ENCODE results near the gene MINDY4. TPM values are rescaled to one million over a fixed set of nuclear protein-coding genes. Genes with fewer than 3 reads are reported as not detected.

Gene MINDY4
- total and polyA plus RNA-seq, 10 of the 15 experiments (the other 5 are each of a cell fraction or from before 2014, with no cell fraction given) = 0.10 to 0.90 (median 0.40) TPM

DNA sequence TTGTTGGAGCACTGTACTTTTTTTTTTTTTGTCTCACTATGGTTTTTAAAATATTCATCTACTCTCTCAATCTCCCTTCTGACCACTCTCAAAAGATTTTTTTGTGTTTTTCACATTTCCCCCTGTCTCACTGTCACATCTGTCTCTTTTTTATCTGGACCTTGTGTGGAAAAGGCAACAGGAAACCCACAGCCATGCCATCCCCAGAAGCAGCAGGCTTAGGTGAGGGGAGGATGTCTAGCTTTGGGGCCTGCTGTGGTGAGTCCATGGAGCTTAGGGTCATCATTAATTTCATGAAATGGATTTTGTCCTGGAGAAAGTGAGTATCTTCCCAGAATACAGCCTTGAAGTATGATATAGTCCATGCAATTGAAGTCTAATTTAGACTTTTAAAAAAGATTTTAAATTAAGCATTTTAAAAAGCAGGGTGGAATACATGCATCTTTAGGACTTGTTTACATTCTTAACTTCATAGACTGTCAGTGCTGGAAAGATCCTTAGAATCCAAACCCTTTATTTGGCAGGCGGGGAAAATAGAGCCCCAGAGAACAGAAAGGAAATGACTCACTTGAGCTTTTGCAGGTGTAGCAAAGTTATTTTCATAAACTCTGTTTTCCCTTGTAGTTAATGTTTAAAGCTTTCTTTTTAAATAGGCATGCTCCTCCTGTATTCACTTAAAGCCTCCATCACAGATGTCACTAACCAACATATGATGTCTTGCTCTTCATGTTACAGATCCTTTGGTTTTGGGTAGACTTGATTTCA lies 25.1 kb downstream of the MINDY4 start (continued):
- TF ChIP-seq, protein P1, sequence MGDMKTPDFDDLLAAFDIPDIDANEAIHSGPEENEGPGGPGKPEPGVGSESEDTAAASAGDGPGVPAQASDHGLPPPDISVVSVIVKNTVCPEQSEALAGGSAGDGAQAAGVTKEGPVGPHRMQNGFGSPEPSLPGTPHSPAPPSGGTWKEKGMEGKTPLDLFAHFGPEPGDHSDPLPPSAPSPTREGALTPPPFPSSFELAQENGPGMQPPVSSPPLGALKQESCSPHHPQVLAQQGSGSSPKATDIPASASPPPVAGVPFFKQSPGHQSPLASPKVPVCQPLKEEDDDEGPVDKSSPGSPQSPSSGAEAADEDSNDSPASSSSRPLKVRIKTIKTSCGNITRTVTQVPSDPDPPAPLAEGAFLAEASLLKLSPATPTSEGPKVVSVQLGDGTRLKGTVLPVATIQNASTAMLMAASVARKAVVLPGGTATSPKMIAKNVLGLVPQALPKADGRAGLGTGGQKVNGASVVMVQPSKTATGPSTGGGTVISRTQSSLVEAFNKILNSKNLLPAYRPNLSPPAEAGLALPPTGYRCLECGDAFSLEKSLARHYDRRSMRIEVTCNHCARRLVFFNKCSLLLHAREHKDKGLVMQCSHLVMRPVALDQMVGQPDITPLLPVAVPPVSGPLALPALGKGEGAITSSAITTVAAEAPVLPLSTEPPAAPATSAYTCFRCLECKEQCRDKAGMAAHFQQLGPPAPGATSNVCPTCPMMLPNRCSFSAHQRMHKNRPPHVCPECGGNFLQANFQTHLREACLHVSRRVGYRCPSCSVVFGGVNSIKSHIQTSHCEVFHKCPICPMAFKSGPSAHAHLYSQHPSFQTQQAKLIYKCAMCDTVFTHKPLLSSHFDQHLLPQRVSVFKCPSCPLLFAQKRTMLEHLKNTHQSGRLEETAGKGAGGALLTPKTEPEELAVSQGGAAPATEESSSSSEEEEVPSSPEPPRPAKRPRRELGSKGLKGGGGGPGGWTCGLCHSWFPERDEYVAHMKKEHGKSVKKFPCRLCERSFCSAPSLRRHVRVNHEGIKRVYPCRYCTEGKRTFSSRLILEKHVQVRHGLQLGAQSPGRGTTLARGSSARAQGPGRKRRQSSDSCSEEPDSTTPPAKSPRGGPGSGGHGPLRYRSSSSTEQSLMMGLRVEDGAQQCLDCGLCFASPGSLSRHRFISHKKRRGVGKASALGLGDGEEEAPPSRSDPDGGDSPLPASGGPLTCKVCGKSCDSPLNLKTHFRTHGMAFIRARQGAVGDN (IDR thresholded peaks at IDR 0.05) = no peak
- TF ChIP-seq, protein P2, sequence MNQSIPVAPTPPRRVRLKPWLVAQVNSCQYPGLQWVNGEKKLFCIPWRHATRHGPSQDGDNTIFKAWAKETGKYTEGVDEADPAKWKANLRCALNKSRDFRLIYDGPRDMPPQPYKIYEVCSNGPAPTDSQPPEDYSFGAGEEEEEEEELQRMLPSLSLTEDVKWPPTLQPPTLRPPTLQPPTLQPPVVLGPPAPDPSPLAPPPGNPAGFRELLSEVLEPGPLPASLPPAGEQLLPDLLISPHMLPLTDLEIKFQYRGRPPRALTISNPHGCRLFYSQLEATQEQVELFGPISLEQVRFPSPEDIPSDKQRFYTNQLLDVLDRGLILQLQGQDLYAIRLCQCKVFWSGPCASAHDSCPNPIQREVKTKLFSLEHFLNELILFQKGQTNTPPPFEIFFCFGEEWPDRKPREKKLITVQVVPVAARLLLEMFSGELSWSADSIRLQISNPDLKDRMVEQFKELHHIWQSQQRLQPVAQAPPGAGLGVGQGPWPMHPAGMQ (IDR thresholded peaks at IDR 0.05; ENCODE audit: borderline replicate concordance) = no peak
- no peak for TF ChIP-seq SPI1 (IDR thresholded peaks at IDR 0.05; ENCODE audit: borderline replicate concordance, insufficient read depth, low read depth, low read length)
- TF ChIP-seq TBL1XR1 (IDR thresholded peaks at IDR 0.05; ENCODE audit: low read depth, low read length) = no peak
- TF ChIP-seq TCF3 (IDR thresholded peaks at IDR 0.05; ENCODE audit: borderline replicate concordance, insufficient read depth, low read depth, low read length) = no peak
